A549 (cell line): ENCODE results near the gene LMAN1L. TPM values are rescaled to one million over a fixed set of nuclear protein-coding genes. Genes with fewer than 3 reads are reported as not detected.
A peak's percentile ranks its signal among the peaks of the same experiment; 100 is the strongest.

Source experiments
- ATAC-seq, 2 experiments: fragments of 200-7000 bp in 1 of 2; fragments of >200 bp in 1 of 2; cut with Nextera tagmentation in 1 of 2; cut with Tn5 transposase in 1 of 2; 3 replicates each; pipeline versions ENCODE4 v1.8.0 to v1.9.1; 2018 to 2020; ENCODE audit warnings: mild to moderate bottlenecking in 1 of 2, moderate library complexity in 1 of 2
- CTCF ChIA-PET: fragments of 300-600 bp; sonication (Branson Sonifier 250); formaldehyde crosslinking; extraction: SDS; loops from one replicate; lab custom pipeline; 2021; ENCODE audit warnings: antibody characterized with exemption, inconsistent platforms; lab: Yijun Ruan, JAX
- POLR2A ChIA-PET: fragments of 350-600 bp; formaldehyde crosslinking; extraction: SDS; loops from one replicate; lab custom pipeline; 2021; ENCODE audit warnings: antibody characterized with exemption, inconsistent platforms; lab: Yijun Ruan, JAX
- DNase-seq, 2 experiments: peaks; one replicate each; pipeline versions ENCODE4 v3.0.0 to v3.0.0-alpha.2; 2011 to 2016; ENCODE audit warnings: low read depth in 1 of 2, low spot score in 1 of 2
- FAIRE-seq: peaks from 2 replicates; lab custom pipeline; 2011; peaks lifted over from hg19 to GRCh38; lab: Jason Lieb, UNC
- H3K27ac ChIP-seq, 2 experiments: fragments of >200 bp; sonication (Bioruptor Twin); formaldehyde crosslinking; 3 replicates each; pipeline ENCODE4 v1.5.1; 2016 to 2017
- H3K4me1 ChIP-seq: fragments of >200 bp; sonication (Bioruptor Twin); formaldehyde crosslinking; 3 replicates; pipeline ENCODE4 v1.6.1; 2016
- H3K4me2 ChIP-seq: fragments of >200 bp; sonication (Bioruptor Twin); formaldehyde crosslinking; 3 replicates; pipeline ENCODE4 v1.6.1; 2016
- H3K4me3 ChIP-seq: fragments of >200 bp; sonication (Bioruptor Twin); formaldehyde crosslinking; 3 replicates; pipeline ENCODE4 v1.5.1; 2016
- H3K9me3 ChIP-seq: fragments of >200 bp; sonication (Bioruptor Twin); formaldehyde crosslinking; 3 replicates; pipeline ENCODE4 v1.6.1; 2016
- BCL3 ChIP-seq: fragments of >200 bp; sonication (Bioruptor Twin); formaldehyde crosslinking; IDR thresholded peaks from 3 replicates; pipeline ENCODE4 v1.6.1; 2016
- CBX8 ChIP-seq: fragments of 200-600 bp; sonication (generic); IDR thresholded peaks from 2 replicates; pipeline ENCODE4 v1.6.1; 2016
- EP300 ChIP-seq, 2 experiments: fragments of >200 bp; sonication (Bioruptor Twin); formaldehyde crosslinking; IDR thresholded peaks; 2 replicates in 1 of 2; 3 replicates in 1 of 2; pipeline ENCODE4 v1.6.1; 2016 to 2017
- FOSB ChIP-seq: fragments of 250-450 bp; sonication (Bioruptor Pico); IDR thresholded peaks from 2 replicates; pipeline ENCODE4 v1.5.0; 2020; ENCODE audit warnings: mild to moderate bottlenecking, moderate library complexity
- FOSL2 ChIP-seq, 2 experiments: fragments of 450-650 bp in 1 of 2; fragments of >200 bp in 1 of 2; sonication (Bioruptor Twin) in 1 of 2; formaldehyde crosslinking; IDR thresholded peaks; 2 replicates each; pipeline versions ENCODE4 v1.5.0 to v1.6.1; 2016 to 2020; ENCODE audit warnings: mild to moderate bottlenecking in 1 of 2, moderate library complexity in 1 of 2
- HDAC2 ChIP-seq: fragments of 200-600 bp; sonication (generic); IDR thresholded peaks from 2 replicates; pipeline ENCODE4 v1.6.1; 2016
- HMGXB4 ChIP-seq: fragments of 250-450 bp; sonication (Bioruptor Pico); IDR thresholded peaks from 2 replicates; pipeline ENCODE4 v1.5.0; 2021; ENCODE audit warnings: mild to moderate bottlenecking, moderate library complexity, borderline replicate concordance
- MAX ChIP-seq: IDR thresholded peaks from 2 replicates; pipeline ENCODE4 v1.6.1; 2012
- RARB ChIP-seq: fragments of 250-450 bp; sonication (Bioruptor Pico); IDR thresholded peaks from 2 replicates; pipeline ENCODE4 v1.8.0; 2021; ENCODE audit warnings: mild to moderate bottlenecking, moderate library complexity
- RNF2 ChIP-seq: fragments of 200-600 bp; sonication (generic); IDR thresholded peaks from 2 replicates; pipeline ENCODE4 v1.6.1; 2016; ENCODE audit warnings: low read depth, mild to moderate bottlenecking, antibody characterized with exemption, moderate library complexity, borderline replicate concordance
- SREBF2 ChIP-seq: fragments of 450-650 bp; IDR thresholded peaks from 2 replicates; pipeline ENCODE4 v1.6.1; 2014; ENCODE audit warnings: mild to moderate bottlenecking, moderate library complexity
- ZC3H11A ChIP-seq: fragments of 450-650 bp; IDR thresholded peaks from 2 replicates; pipeline ENCODE4 v1.6.1; 2014; ENCODE audit warnings: antibody characterized with exemption, mild to moderate bottlenecking
- WGBS: methylation state at CpG from one replicate; pipeline ENCODE4 v1.1.6; 2017; ENCODE audit errors: missing lambda C conversion rate; 5-methylcytosine and 5-hydroxymethylcytosine counted together
- polyA plus RNA-seq, 4 experiments: library from polyadenylated mRNA; depleted of rRNA in 3 of 4; stranded (reverse); fragments of >200 nt; fragmentation: RNase III in 1 of 4; extraction: RNeasy Plus Mini Kit Qiagen cat#74134 plus additional on column Dnase treatment in 1 of 4; gene quantifications; 2 replicates in 3 of 4; 3 replicates in 1 of 4; pipeline ENCODE4 v1.2.3, GENCODE V29; 2011 to 2017

LMAN1L gene
- polyA plus RNA-seq, 2 of the 4 experiments (the other 2 are of a cell fraction): not detected

GRCh38 chr15:74827614-74828013, 15.0 kb downstream of the LMAN1L start:
- 21% methylated on average over 5 of the region's 5 CpGs for WGBS
- DNase-seq (no peak), FAIRE-seq (no peak), ATAC-seq (peak in 1 of 2 experiments; percentile 14; a peak in 1 of 6 replicates)
- Histone ChIP-seq H3K9me3 (no peaks in the 10 kb centered on the region), H3K4me1 (peaks cover 7% of the 10 kb centered on the region; the same call in 1 of the 3 replicates), H3K4me2 (no peak overlapping the region), H3K27ac (no peak overlapping the region), H3K4me3 (no peak overlapping the region)
- TF ChIP-seq EP300 (IDR thresholded peaks at IDR 0.05) (no peak), FOSB (CRISPR knock-in tag) (no peak), HDAC2 (no peak)
- POLR2A ChIA-PET: no interaction called here
- CTCF ChIA-PET: interaction anchor here (0.6 to 66.7 kb wide), 4 partner anchors 9 to 195 kb away, joined by 3 to 1908 read pairs (median 10); partner anchors contain the start of genes CSK and LMAN1L

- ATAC-seq: peak in 1 of 2 experiments; percentile 4; a peak in 1 of 6 replicates
- no peak for FAIRE-seq
- Histone ChIP-seq H3K9me3 (no peaks in the 10 kb centered on the region), H3K27ac (no peak overlapping the region), H3K4me3 (no peak overlapping the region)
- ChIA-PET POLR2A (interaction anchor here (1.6 kb wide), 1 partner anchor 109 kb away, joined by 4 read pairs; the partner anchor contains the start of gene COX5A), CTCF (interaction anchor here (0.7 to 66.7 kb wide), 4 partner anchors 11 to 578 kb away, joined by 3 to 1908 read pairs (median 4); partner anchors contain the start of genes CSK and LMAN1L)
- DNase-seq: no peak
- 20% methylated on average over 6 of the region's 6 CpGs for WGBS
- TF ChIP-seq RARB (CRISPR knock-in tag) (no peak), BCL3 (no peak)
- TF ChIP-seq, all 56 proteins: peak for 0
- Histone ChIP-seq H3K4me1 (peaks cover 7% of the 10 kb centered on the region; the same call in 1 of the 3 replicates), H3K4me2 (no peak overlapping the region)
These were observed 16.2 kb downstream of the LMAN1L start for GRCh38 chr15:74828835-74829234.

GRCh38 chr15:74829486-74829885, 16.9 kb downstream of the LMAN1L start:
- WGBS: 27% methylated on average over 3 of the region's 3 CpGs
- Histone ChIP-seq H3K4me1 (peaks cover 7% of the 10 kb centered on the region; the same call in 1 of the 3 replicates), H3K4me3 (no peak overlapping the region), H3K4me2 (no peak overlapping the region), H3K9me3 (no peaks in the 10 kb centered on the region), H3K27ac (no peak overlapping the region)
- TF ChIP-seq EP300 (IDR thresholded peaks at IDR 0.05) (no peak), FOSL2 (IDR thresholded peaks at IDR 0.05) (no peak), FOSL2 (CRISPR knock-in tag; IDR thresholded peaks at IDR 0.05) (peak; percentile 4; the same call in 1 of the 2 replicates), HMGXB4 (no peak), MAX (no peak)
- ChIA-PET POLR2A (interaction anchor here (1.6 kb wide), 1 partner anchor 109 kb away, joined by 4 read pairs; the partner anchor contains the start of gene COX5A), CTCF (interaction anchor here (0.9 to 66.7 kb wide), 3 partner anchors 10 to 39 kb away, joined by 3 to 1908 read pairs (median 5); partner anchors contain the start of genes CSK and LMAN1L)
- FAIRE-seq (peak; percentile 23), DNase-seq (no peak), ATAC-seq (no peak)

- TF ChIP-seq CBX8 (no peak), RNF2 (no peak), RARB (CRISPR knock-in tag) (no peak), ZC3H11A (no peak), SREBF2 (no peak)
- DNase-seq: no peak
- peaks cover 7% of the 10 kb centered on the region; the same call in 1 of the 3 replicates for H3K4me1 ChIP-seq
- H3K27ac ChIP-seq: no peak overlapping the region
- no peak for ATAC-seq
- FAIRE-seq: no peak
- H3K4me2 ChIP-seq: no peak overlapping the region
- no peaks in the 10 kb centered on the region for H3K9me3 ChIP-seq
- H3K4me3 ChIP-seq: no peak overlapping the region
- POLR2A ChIA-PET: no interaction called here
- 48% methylated on average over 6 of the region's 6 CpGs for WGBS
- CTCF ChIA-PET: interaction anchor here (0.9 to 66.7 kb wide), 3 partner anchors 10 to 39 kb away, joined by 3 to 1908 read pairs (median 5); partner anchors contain the start of genes CSK and LMAN1L
These were observed 17.4 kb downstream of the LMAN1L start for GRCh38 chr15:74829991-74830390.
